Left ventricle myocardium superior (tissue), 1 donor: ENCODE results near the gene PCSK6. TPM values are rescaled to one million over a fixed set of nuclear protein-coding genes. Genes with fewer than 3 reads are reported as not detected.
"Not testable (repeated sequence)": the region's sequence is repeated elsewhere in the genome, so short reads cannot be mapped to it uniquely, and the experiment has no call there.

Experiments
- ATAC-seq: fragments of 200-7000 bp; cut with Tn5 transposase; one replicate; pipeline ENCODE4 v1.9.1; 2020; ENCODE audit warnings: mild to moderate bottlenecking, moderate library complexity
- DNase-seq: peaks from one replicate; pipeline ENCODE4 v3.0.0-alpha.2; 2020
- intact Hi-C: fragments of 100-400 bp; cut with micrococcal nuclease; formaldehyde crosslinking; loops from one replicate; pipeline ENCODE4 v1.11.0; 2022
- total RNA-seq: library from RNA; stranded (reverse); fragmentation: NEBNext Ultra II Directional; extraction: Animal tissue kit (Norgen Biotek cat#: 25700); gene quantifications from one replicate; pipeline ENCODE4 v1.2.1, GENCODE V29; 2021
- donor health status: DM: no; HTN: yes; CAD: no; lungs with severe emphysema.

The PCSK6 gene
- total RNA-seq, 1 donor from 2014 or later, result 31.9 TPM

DNA sequence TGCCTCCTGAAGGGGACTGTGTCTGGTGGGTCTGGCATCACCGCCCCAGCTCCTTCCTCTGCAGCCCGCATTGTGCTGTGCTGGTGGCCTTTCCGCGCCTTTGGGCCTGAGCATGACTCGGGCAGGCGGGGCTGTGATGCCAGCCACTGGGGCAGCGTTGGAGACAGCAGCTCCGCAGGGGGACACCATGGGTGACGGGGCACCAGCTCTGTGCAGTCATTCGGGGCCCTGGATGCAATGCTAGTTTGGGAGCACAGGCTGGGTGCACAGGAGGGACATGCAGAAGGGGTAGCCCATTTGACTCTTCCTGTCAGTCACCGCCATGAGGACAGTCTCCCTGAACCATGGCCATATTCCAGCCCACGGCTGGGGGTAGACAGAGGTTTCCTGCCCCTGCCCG lies 110.6 kb downstream of the PCSK6 start:
- no peak for ATAC-seq
- intact Hi-C loops, result no loop called here
- no peak for DNase-seq

DNA sequence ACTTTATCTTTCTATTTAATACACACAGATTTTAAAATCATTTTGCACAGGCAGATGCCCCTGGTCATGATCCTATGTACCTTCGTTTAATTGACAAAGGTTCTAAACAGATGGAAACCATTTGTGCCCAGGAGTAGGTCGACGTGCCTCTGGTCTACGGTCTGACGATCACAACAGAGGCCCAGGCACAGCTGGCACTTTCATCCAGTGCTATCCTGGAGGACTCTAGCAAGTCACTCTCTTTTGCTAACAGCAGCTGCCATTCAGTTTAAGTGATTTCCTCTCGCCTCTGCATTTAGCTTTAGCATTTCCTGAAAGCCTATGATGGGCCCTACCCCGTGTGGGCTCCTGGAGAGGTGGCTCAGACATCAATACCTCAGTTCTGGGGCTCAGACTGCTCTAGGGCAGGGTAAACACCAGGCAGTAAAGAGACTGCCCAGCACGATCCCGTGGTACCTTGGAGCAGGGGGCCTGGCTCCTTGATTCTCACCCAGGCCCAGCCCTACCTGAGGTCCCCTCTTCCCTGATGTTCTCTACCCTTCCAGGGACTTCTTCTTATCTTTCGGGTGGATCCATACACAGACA lies 111.2 kb downstream of the PCSK6 start:
- intact Hi-C loops, result no loop called here
- no peak for DNase-seq
- no peak for ATAC-seq

- DNase-seq (no peak), ATAC-seq (no peak)
- intact Hi-C loops, result no loop called here
These were observed 112.7 kb downstream of the PCSK6 start for GRCh38 chr15:101376615-101377395.

GRCh38 chr15:101375006-101375405 lies 114.5 kb downstream of the PCSK6 start:
- intact Hi-C loops, DNase-seq, ATAC-seq: not testable (repeated sequence)

DNA sequence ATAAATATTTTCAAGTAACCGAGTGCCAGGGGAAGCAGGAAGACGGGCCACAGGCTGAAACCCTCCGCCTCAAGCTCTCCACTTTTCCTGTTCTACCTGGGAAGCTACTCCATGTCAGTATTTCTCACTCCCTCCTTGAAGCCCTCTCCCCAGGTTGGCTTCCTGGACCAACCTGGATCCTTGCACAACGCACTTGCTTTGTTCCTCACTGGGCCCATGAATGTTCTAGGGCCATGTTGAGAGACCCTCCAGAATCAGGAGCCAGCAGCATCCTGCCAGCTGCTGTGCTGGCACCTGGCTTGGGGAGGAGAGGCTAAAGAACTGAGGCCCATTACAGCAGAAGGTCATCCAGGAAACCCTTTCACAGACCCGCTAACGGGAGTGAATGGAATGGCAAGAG lies 115.2 kb downstream of the PCSK6 start:
- ATAC-seq, result no peak
- DNase-seq, result no peak
- intact Hi-C loops, result no loop called here

DNA sequence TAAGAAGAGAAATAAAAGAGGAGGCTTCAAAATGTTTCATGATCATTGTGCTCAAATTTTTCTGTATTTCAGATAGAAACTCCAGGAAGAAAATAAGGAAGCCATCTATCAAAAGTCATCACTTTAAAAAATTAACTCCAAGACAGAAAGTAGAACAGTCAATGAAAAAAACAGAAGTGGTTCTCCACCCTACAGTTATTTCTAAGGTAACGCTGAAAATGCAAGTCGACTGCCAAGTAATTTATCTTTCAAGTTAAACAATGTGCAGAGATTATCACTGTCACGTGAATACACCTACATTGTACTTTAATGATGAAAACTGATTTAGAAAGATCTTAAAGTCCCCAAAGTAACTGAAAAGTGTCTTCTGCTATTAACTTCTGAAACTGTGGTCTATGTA lies 115.9 kb downstream of the PCSK6 start:
- no peak for DNase-seq
- intact Hi-C loops, result no loop called here

GRCh38 chr15:101372960-101373525 lies 116.5 kb downstream of the PCSK6 start:
- intact Hi-C loops, result no loop called here
- ATAC-seq, result no peak

More for the DNA sequence above, 115.9 kb downstream of the PCSK6 start:
- no peak for ATAC-seq

DNA sequence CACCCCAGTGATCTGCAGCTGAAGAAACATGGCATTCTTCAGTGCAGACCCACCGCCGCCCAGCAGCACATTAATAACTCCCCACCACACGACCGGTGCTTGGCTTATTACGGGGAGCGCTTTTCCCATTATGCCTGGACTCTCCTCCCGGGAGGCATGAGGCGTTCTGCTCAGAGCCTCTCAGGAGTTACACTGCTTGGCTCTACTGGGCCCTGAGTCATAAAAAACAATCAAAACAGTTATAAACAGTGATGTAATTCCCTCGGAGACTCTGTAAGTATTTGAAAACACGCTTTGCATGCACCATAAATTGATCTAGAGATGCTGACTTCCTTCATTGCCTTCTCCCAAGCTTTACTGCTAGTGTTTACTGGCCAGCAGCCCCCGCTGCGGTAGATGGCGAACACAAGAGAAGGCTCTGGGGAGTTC lies 117.3 kb downstream of the PCSK6 start:
- no peak for DNase-seq
- no peak for ATAC-seq
- intact Hi-C loops, result no loop called here

More at GRCh38 chr15:101372960-101373525, 116.5 kb downstream of the PCSK6 start:
- DNase-seq, result no peak

GRCh38 chr15:101371519-101371918 lies 118.0 kb downstream of the PCSK6 start:
- intact Hi-C loops, result no loop called here
- DNase-seq, result no peak
- no peak for ATAC-seq

DNA sequence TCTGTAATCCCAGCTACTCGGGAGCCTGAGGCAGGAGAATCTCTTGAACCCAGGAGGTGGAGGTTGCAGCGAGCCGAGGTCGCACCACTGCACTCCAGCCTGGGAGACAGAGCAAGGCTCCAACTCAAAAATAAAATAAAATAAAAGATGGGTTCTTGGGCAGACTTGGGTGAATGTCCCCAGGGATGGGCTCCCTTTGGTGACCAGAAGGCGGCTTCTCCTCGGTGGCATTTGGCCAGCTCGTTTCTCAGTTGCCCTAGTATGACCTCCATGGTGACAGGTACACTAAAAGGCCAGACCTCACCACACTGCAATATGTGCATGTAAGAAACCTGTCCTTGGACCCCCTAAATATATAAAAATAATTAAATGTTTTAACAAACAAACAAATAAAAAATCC lies 118.4 kb downstream of the PCSK6 start:
- DNase-seq, result no peak
- intact Hi-C loops, result no loop called here
- no peak for ATAC-seq

DNA sequence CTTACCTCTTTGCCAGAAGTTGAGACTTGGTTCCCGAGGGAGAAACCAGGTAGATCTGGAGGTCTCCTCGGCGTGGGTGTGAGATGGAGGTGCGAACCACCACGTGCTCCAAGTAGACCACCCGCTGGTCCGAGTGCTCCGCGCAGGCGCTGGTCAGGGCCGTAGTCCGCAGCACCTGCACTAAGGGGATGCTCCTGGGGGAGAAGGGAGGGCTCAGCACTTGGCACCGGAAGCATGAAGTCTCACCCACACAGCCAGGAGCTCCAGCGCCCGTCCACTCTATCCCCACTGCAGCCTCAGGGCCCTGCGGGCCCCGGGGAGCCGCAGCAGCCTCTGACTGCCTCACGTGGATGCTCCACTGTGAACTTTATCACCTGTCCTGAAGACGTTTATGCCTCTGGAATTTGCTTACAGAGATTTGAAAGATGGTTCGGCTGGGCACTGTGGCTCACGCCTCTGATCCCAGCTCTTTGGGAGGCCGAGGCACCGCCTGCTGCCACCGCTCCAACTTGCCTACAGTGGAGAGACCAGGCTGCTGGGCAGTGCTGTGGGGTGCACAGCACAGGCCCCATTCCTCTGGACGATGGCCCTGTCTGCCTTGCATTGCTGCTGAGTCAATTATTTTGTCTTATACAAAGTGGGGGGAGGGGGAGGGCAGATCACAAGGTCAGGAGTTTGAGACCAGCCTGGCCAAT lies 119.0 kb downstream of the PCSK6 start:
- intact Hi-C loops, result no loop called here
- DNase-seq (no peak), ATAC-seq (no peak)

- ATAC-seq, result no peak
- no peak for DNase-seq
- intact Hi-C loops, result no loop called here
These were observed 119.8 kb downstream of the PCSK6 start for GRCh38 chr15:101369676-101370075.

DNA sequence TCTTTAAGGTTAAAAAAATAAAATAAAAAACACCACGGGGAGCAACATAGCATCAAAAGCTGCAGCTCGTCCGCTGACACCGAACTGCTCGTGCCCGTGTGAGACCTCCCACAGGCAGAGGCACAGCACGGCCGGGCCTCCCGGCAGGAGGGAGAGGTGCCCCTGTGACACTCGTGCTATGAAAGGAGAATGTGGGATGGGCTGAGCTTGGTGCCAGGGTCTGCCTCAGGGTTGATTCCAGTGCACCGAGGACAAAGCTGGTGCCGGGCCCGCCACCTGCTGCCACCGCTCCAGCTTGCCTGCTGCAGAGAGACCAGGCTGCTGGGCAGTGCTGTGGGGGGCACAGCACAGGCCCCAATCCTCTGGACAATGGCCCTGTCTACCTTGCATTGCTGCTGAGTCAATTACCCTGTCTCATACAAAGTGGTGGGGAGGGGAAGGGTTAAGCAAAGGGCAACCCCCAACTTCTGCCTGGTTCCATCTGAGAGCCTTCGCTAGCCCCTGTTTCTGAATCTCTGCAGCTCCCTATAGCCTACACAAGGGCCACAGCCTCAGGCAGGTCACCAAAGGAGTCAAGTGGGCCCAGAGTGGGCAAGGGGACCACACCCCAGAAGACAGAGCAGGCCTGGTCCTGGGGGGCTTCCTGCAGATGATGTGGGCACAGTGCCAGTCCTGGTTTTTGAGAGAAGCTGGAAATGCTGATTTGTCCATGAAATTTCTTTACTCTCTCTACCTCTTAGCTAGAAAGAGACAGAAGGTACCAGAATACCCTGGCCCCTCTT lies 120.5 kb downstream of the PCSK6 start:
- peak; percentile 87 for ATAC-seq
- peak; percentile 81 for DNase-seq
- intact Hi-C loops, result no loop called here

DNA sequence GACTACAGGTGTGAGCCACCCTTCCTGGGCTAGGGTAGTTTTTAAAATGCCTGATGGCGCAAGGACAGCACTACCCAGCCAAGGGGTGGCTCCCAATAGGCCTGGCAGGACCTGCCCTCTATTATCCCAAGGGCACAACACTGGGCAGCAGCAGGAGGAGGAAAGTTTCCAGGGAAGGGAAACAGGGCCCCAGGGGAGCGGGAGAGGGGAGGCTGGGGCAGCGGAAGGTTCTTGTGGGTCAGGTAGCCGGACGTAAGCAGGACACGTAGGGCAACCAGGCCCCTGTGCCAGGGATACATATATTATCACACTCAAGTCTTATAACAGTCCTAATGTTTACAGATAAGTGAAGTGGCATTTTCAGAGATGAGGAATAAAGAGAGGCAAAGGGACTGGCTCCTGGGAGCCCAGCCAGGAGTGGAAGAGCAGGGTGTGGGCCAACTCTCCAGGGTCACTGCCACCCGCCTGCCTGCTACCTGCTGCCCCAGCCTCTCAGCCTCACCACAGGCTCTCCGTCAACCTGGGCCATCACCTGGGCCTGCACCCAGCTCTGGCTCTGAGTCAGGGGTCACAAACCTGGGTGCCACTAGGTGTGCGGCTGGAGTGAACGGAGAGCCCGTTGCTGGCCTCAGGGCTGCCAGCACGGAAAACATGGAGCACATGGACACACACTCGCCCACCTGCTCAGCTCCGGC lies 121.3 kb downstream of the PCSK6 start:
- DNase-seq (peak; percentile 81), ATAC-seq (peak; percentile 88)
- intact Hi-C loops, result no loop called here

DNA sequence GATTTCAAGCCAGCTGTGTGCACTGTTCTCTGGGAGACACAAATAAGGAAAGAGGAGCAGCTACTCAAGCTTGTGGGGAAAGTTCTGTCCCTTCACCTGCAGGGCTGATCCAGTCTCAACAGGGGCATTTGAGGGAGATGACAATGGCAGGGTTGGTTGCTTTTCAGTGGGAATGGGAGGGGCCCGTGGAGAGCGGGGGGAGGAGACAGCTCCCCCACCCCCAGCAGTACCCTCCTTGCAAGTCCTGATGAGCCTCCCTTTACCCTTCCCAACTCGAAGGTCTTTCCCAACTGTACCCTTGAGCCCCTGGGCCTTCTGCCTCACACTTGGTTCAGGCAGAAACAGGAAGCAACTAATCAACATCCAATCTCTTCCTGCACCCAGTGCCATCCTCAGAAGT lies 122.7 kb downstream of the PCSK6 start:
- no peak for ATAC-seq
- DNase-seq, result no peak
- intact Hi-C loops, result no loop called here

- ATAC-seq (no peak), DNase-seq (no peak)
- intact Hi-C loops, result no loop called here
These were observed 126.4 kb downstream of the PCSK6 start for GRCh38 chr15:101362986-101363566.

DNA sequence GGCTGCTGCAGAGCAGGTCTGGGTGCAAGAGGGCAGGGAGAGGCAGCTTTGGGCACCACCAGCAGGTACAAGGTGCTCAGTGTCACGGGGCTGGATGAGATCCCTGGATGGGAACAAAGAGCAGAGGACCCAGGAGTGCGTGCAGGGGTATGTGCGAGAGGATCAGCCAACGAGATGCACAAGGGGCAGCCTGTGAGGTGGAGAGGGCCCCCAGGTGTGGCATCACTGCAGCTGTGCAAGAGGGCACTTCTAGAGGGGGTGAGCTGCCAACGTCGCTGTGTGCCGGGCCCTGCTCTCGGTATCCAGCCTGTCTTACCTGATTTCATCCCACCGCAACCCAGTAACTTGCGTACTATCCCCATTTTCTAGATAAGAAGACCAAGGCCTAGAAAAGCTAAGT lies 127.1 kb downstream of the PCSK6 start:
- DNase-seq (no peak), ATAC-seq (no peak)
- intact Hi-C loops, result no loop called here

GRCh38 chr15:101361418-101361817 lies 128.1 kb downstream of the PCSK6 start:
- ATAC-seq (no peak), DNase-seq (no peak)
- intact Hi-C loops, result no loop called here
